ENCODE results near the gene TRIO. TPM values are rescaled to one million over a fixed set of nuclear protein-coding genes. Genes with fewer than 3 reads are reported as not detected.

TRIO gene
- total RNA-seq, 1 experiment from 2014 or later, result 88.8 TPM

- TF ChIP-seq AR (CRISPR knock-in tag; IDR thresholded peaks at IDR 0.05) (no peak), NR2C2 (CRISPR knock-in tag; IDR thresholded peaks at IDR 0.05) (no peak), GRHL2 (CRISPR knock-in tag; IDR thresholded peaks at IDR 0.05; ENCODE audit: insufficient replicate concordance, severe bottlenecking) (no peak), FOXJ3 (CRISPR knock-in tag; IDR thresholded peaks at IDR 0.05; ENCODE audit: borderline replicate concordance) (no peak), SMAD3 (CRISPR knock-in tag; IDR thresholded peaks at IDR 0.05; ENCODE audit: borderline replicate concordance) (no peak), ATF6 (CRISPR knock-in tag; IDR thresholded peaks at IDR 0.05) (no peak)
Measured at GRCh38 chr5:14488709-14489108, 345.6 kb downstream of the TRIO start (continued).

- Mint-ChIP-seq H3K4me3 (no peak overlapping the region), H3K27ac (no peak overlapping the region), H3K36me3 (peaks cover 38% of the 10 kb centered on the region), H3K4me1 (peaks cover 5% of the 10 kb centered on the region), H3K27me3 (ENCODE audit: low read depth) (no peaks in the 10 kb centered on the region), H3K9me3 (no peaks in the 10 kb centered on the region)
- POLR2A ChIA-PET, result no interaction called here
- CTCF ChIA-PET, result interaction anchor here (1.8 kb wide), 1 partner anchor 16 kb away, joined by 5 read pairs; no protein-coding TSS in a partner anchor
- TF ChIP-seq NR1H2 (CRISPR knock-in tag; IDR thresholded peaks at IDR 0.05) (no peak), ELF4 (CRISPR knock-in tag; IDR thresholded peaks at IDR 0.05; ENCODE audit: low read depth) (no peak), NR2C2 (CRISPR knock-in tag; IDR thresholded peaks at IDR 0.05) (no peak), FOXP1 (CRISPR knock-in tag; IDR thresholded peaks at IDR 0.05; ENCODE audit: borderline replicate concordance) (no peak), CDX4 (CRISPR knock-in tag; IDR thresholded peaks at IDR 0.05; ENCODE audit: borderline replicate concordance) (no peak), ETV6 (CRISPR knock-in tag; IDR thresholded peaks at IDR 0.05) (no peak), ATF2 (CRISPR knock-in tag; IDR thresholded peaks at IDR 0.05; ENCODE audit: borderline replicate concordance, low read depth) (no peak), KAT7 (CRISPR knock-in tag; IDR thresholded peaks at IDR 0.05; ENCODE audit: borderline replicate concordance) (no peak)
- ATAC-seq, result no peak
- DNase-seq (ENCODE audit: low spot score), result no peak
Measured at GRCh38 chr5:14489643-14490042, 346.5 kb downstream of the TRIO start.

- H3K9me3 Mint-ChIP-seq, result no peaks in the 10 kb centered on the region
- H3K27ac Mint-ChIP-seq, result no peak overlapping the region
- CTCF ChIA-PET, result interaction anchor here (1.8 kb wide), 1 partner anchor 15 kb away, joined by 5 read pairs; no protein-coding TSS in a partner anchor
- peaks cover 38% of the 10 kb centered on the region for H3K36me3 Mint-ChIP-seq
- no peak for ATAC-seq
- no peak for DNase-seq (ENCODE audit: low spot score)
- no peak overlapping the region for H3K4me3 Mint-ChIP-seq
- POLR2A ChIA-PET, result no interaction called here
- no peaks in the 10 kb centered on the region for H3K27me3 Mint-ChIP-seq (ENCODE audit: low read depth)
- H3K4me1 Mint-ChIP-seq, result peaks cover 5% of the 10 kb centered on the region
- TF ChIP-seq NR1H2 (CRISPR knock-in tag; IDR thresholded peaks at IDR 0.05) (no peak), SMAD4 (CRISPR knock-in tag; IDR thresholded peaks at IDR 0.05) (no peak), E2F4 (CRISPR knock-in tag; IDR thresholded peaks at IDR 0.05; ENCODE audit: borderline replicate concordance, low read depth) (no peak), AR (CRISPR knock-in tag; IDR thresholded peaks at IDR 0.05) (no peak), ARID4B (CRISPR knock-in tag; IDR thresholded peaks at IDR 0.05; ENCODE audit: borderline replicate concordance) (no peak), NR2C2 (CRISPR knock-in tag; IDR thresholded peaks at IDR 0.05) (no peak)
Measured at GRCh38 chr5:14490309-14490711, 347.2 kb downstream of the TRIO start.
